ENCODE measurements around the gene ZNF45.

Gene ZNF45

DNA sequence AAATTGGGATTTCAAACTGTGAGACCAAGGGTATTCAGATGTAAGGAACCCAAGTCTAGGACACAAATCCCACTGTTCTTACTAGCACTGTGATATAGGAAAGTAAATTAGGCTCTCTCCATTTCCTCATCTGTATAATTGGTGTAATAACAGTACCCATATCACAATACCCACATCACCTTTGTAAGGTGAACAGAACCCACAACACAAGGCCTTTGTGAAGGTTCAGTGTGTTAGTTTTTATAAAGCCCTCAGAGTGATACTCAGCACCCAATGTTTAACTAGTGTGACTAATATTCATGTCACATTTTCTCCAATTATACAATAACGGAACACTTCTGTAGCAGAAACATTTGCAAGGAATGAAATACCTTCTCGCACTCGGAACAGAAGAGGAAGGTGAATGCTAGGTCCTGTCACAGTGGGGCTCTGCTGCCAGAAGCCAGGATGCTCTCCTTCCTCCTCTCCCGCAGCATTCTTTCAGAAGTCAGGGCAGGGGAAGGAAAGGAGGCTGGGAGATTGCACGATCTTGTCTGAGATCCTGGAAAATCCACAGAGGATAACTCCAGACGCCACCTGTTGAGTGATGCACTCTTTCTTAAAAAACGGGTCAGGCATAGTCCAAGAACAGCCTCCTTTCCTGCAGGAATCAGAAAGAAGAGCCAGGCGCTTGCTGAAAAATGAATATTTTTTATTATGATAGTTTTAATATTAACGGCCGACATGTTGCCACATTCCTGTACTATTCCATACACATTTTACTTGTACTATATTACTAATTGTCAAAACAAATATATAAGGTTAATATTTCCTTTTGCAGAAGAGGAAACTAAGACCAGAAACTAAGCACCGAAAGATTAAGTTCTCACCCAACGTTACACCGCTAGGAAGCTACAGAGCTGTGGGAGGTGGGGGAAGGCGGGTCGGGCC lies 762 bp downstream of the ZNF45 start:
- peak; percentile 32 for ATAC-seq
- no peak for TF ChIP-seq ARNTL (CRISPR knock-in tag; IDR thresholded peaks at IDR 0.05; ENCODE audit: borderline replicate concordance, low read depth)
- TF ChIP-seq ZFP3 (CRISPR knock-in tag; IDR thresholded peaks at IDR 0.05): no peak
- TF ChIP-seq, protein P1, sequence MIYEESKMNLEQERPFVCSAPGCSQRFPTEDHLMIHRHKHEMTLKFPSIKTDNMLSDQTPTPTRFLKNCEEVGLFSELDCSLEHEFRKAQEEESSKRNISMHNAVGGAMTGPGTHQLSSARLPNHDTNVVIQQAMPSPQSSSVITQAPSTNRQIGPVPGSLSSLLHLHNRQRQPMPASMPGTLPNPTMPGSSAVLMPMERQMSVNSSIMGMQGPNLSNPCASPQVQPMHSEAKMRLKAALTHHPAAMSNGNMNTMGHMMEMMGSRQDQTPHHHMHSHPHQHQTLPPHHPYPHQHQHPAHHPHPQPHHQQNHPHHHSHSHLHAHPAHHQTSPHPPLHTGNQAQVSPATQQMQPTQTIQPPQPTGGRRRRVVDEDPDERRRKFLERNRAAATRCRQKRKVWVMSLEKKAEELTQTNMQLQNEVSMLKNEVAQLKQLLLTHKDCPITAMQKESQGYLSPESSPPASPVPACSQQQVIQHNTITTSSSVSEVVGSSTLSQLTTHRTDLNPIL (CRISPR knock-in tag; IDR thresholded peaks at IDR 0.05; ENCODE audit: low read depth): no peak
- TF ChIP-seq ESRRG (CRISPR knock-in tag; IDR thresholded peaks at IDR 0.05): no peak
- TF ChIP-seq ISL1 (CRISPR knock-in tag; IDR thresholded peaks at IDR 0.05): no peak
- no peak for TF ChIP-seq ZC3H10 (CRISPR knock-in tag; IDR thresholded peaks at IDR 0.05)
- TF ChIP-seq, protein P2, sequence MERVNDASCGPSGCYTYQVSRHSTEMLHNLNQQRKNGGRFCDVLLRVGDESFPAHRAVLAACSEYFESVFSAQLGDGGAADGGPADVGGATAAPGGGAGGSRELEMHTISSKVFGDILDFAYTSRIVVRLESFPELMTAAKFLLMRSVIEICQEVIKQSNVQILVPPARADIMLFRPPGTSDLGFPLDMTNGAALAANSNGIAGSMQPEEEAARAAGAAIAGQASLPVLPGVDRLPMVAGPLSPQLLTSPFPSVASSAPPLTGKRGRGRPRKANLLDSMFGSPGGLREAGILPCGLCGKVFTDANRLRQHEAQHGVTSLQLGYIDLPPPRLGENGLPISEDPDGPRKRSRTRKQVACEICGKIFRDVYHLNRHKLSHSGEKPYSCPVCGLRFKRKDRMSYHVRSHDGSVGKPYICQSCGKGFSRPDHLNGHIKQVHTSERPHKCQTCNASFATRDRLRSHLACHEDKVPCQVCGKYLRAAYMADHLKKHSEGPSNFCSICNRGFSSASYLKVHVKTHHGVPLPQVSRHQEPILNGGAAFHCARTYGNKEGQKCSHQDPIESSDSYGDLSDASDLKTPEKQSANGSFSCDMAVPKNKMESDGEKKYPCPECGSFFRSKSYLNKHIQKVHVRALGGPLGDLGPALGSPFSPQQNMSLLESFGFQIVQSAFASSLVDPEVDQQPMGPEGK (CRISPR knock-in tag; IDR thresholded peaks at IDR 0.05; ENCODE audit: borderline replicate concordance): no peak
- TF ChIP-seq PPARA (CRISPR knock-in tag; IDR thresholded peaks at IDR 0.05; ENCODE audit: borderline replicate concordance): no peak
- no peak for TF ChIP-seq CSRNP3 (CRISPR knock-in tag; IDR thresholded peaks at IDR 0.05)
- TF ChIP-seq, protein P3, sequence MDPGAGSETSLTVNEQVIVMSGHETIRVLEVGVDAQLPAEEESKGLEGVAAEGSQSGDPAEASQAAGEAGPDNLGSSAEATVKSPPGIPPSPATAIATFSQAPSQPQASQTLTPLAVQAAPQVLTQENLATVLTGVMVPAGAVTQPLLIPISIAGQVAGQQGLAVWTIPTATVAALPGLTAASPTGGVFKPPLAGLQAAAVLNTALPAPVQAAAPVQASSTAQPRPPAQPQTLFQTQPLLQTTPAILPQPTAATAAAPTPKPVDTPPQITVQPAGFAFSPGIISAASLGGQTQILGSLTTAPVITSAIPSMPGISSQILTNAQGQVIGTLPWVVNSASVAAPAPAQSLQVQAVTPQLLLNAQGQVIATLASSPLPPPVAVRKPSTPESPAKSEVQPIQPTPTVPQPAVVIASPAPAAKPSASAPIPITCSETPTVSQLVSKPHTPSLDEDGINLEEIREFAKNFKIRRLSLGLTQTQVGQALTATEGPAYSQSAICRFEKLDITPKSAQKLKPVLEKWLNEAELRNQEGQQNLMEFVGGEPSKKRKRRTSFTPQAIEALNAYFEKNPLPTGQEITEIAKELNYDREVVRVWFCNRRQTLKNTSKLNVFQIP (CRISPR knock-in tag; IDR thresholded peaks at IDR 0.05; ENCODE audit: borderline replicate concordance, low read depth): no peak
- TF ChIP-seq TCF4 (CRISPR knock-in tag; IDR thresholded peaks at IDR 0.05; ENCODE audit: borderline replicate concordance): no peak
- TF ChIP-seq ZNF70 (CRISPR knock-in tag; IDR thresholded peaks at IDR 0.05): no peak
- TF ChIP-seq TSHZ2 (CRISPR knock-in tag; IDR thresholded peaks at IDR 0.05): no peak
- TF ChIP-seq RARB (CRISPR knock-in tag; IDR thresholded peaks at IDR 0.05): no peak
- no peak for TF ChIP-seq BACH2 (CRISPR knock-in tag; IDR thresholded peaks at IDR 0.05; ENCODE audit: borderline replicate concordance)
- TF ChIP-seq SNAI2 (CRISPR knock-in tag; IDR thresholded peaks at IDR 0.05): no peak
- TF ChIP-seq ZFP30 (CRISPR knock-in tag; IDR thresholded peaks at IDR 0.05): no peak
- TF ChIP-seq TOX (CRISPR knock-in tag; IDR thresholded peaks at IDR 0.05; ENCODE audit: borderline replicate concordance): no peak

GRCh38 chr19:43928820-43929219 lies 6.3 kb downstream of the ZNF45 start:
- ATAC-seq: no peak
- TF ChIP-seq ZNF70 (CRISPR knock-in tag; IDR thresholded peaks at IDR 0.05): no peak
- no peak for TF ChIP-seq ZNF565 (CRISPR knock-in tag; conservative IDR thresholded peaks at IDR 0.05; ENCODE audit: low read depth)
- TF ChIP-seq TSHZ2 (CRISPR knock-in tag; IDR thresholded peaks at IDR 0.05): no peak
- no peak for TF ChIP-seq SNAI2 (CRISPR knock-in tag; IDR thresholded peaks at IDR 0.05)
- no peak for TF ChIP-seq BACH2 (CRISPR knock-in tag; IDR thresholded peaks at IDR 0.05; ENCODE audit: borderline replicate concordance)
- no peak for TF ChIP-seq ZC3H10 (CRISPR knock-in tag; IDR thresholded peaks at IDR 0.05)
- no peak for TF ChIP-seq ZNF8 (CRISPR knock-in tag; IDR thresholded peaks at IDR 0.05)
- TF ChIP-seq CSRNP3 (CRISPR knock-in tag; IDR thresholded peaks at IDR 0.05): no peak
- TF ChIP-seq, protein P2 (CRISPR knock-in tag; IDR thresholded peaks at IDR 0.05; ENCODE audit: borderline replicate concordance): no peak
